ENCODE measurements around the gene ARHGEF9.
"Not testable (repeated sequence)": the region's sequence is repeated elsewhere in the genome, so short reads cannot be mapped to it uniquely, and the experiment has no call there.

The ARHGEF9 gene

GRCh38 chrX:63784902-63785707 is at the start of gene ARHGEF9:
Gene ARHGEF9 (minus strand): TSS chrX:63785214. CDS start chrX:63785145, 69 bp downstream.
- Histone ChIP-seq H3K9ac (ENCODE audit: low read length) (no peak within 1 kb of the TSS), H2AFZ (ENCODE audit: low read length) (no peak within 1 kb of the TSS), H3K4me2 (ENCODE audit: low read length) (no peak within 1 kb of the TSS), H3K27ac (ENCODE audit: low read depth, low read length, poor library complexity, severe bottlenecking) (no peak within 1 kb of the TSS), H3K9me2 (ENCODE audit: low read depth, low read length) (no peaks in the 10 kb centered on the region), H3K27me3 (ENCODE audit: insufficient read depth, low read length) (no peaks in the 10 kb centered on the region), H3K4me3 (ENCODE audit: low read depth, low read length, poor library complexity, severe bottlenecking) (no peak within 1 kb of the TSS), H4K20me1 (ENCODE audit: insufficient read depth, low read length) (no peaks in the 10 kb centered on the region), H3K9me3 (ENCODE audit: low read length) (no peaks in the 10 kb centered on the region), H3K4me1 (ENCODE audit: insufficient read depth, low read length, severe bottlenecking) (no peaks in the 10 kb centered on the region), H3K79me2 (ENCODE audit: insufficient read depth, low read length) (no peaks in the 10 kb centered on the region), H3K36me3 (ENCODE audit: insufficient read depth, low read length) (no peaks in the 10 kb centered on the region), H3F3A (ENCODE audit: insufficient read depth, low read length) (no peaks in the 10 kb centered on the region)
- TF ChIP-seq CTCF (IDR thresholded peaks at IDR 0.05; ENCODE audit: low read length), result no peak
- no peak for TF ChIP-seq EZH2 (IDR thresholded peaks at IDR 0.05; ENCODE audit: borderline replicate concordance, low read length)

- H3K79me2 ChIP-seq (ENCODE audit: insufficient read depth, low read length); H3K4me2 ChIP-seq (ENCODE audit: low read length); H4K20me1 ChIP-seq (ENCODE audit: insufficient read depth, low read length); H3K36me3 ChIP-seq (ENCODE audit: insufficient read depth, low read length); H3K27ac ChIP-seq (ENCODE audit: low read depth, low read length, poor library complexity, severe bottlenecking); H3K4me3 ChIP-seq (ENCODE audit: low read depth, low read length, poor library complexity, severe bottlenecking); H3K9me3 ChIP-seq (ENCODE audit: low read length); H3K9ac ChIP-seq (ENCODE audit: low read length); H2AFZ ChIP-seq (ENCODE audit: low read length); H3K27me3 ChIP-seq (ENCODE audit: insufficient read depth, low read length); H3F3A ChIP-seq (ENCODE audit: insufficient read depth, low read length); H3K9me2 ChIP-seq (ENCODE audit: low read depth, low read length); H3K4me1 ChIP-seq (ENCODE audit: insufficient read depth, low read length, severe bottlenecking): not testable (repeated sequence)
These were observed 40.4 kb upstream of the ARHGEF9 start for GRCh38 chrX:63825446-63825845.

DNA sequence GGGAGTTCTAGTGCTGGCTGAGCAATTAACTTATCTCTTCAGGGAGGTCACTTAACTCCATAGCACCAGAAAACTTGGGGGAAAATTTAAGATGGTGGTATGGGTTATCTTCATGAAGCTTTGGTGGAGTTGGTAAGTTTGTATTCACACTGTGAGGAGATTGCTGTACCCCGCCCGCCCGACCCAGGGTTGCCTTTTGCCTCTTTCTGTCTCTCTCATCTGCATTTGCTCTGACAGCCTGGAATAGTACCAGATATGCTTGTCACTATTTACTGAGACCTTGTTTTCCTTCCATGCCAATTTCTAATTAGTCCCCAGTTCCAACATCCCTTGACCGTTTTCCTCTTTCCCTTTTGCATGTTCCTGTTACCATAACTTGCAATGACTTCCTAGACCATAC is 33.1 kb upstream of the ARHGEF9 start:
- Histone ChIP-seq H3K9me3 (ENCODE audit: low read length) (no peaks in the 10 kb centered on the region), H3K4me3 (ENCODE audit: low read depth, low read length, poor library complexity, severe bottlenecking) (no peak overlapping the region), H3K9ac (ENCODE audit: low read length) (no peak overlapping the region), H3K36me3 (ENCODE audit: insufficient read depth, low read length) (no peaks in the 10 kb centered on the region), H2AFZ (ENCODE audit: low read length) (no peak overlapping the region), H3K27ac (ENCODE audit: low read depth, low read length, poor library complexity, severe bottlenecking) (no peak overlapping the region), H3K9me2 (ENCODE audit: low read depth, low read length) (no peaks in the 10 kb centered on the region), H3K4me2 (ENCODE audit: low read length) (no peak overlapping the region), H3F3A (ENCODE audit: insufficient read depth, low read length) (no peaks in the 10 kb centered on the region), H3K79me2 (ENCODE audit: insufficient read depth, low read length) (no peaks in the 10 kb centered on the region), H3K27me3 (ENCODE audit: insufficient read depth, low read length) (no peaks in the 10 kb centered on the region), H3K4me1 (ENCODE audit: insufficient read depth, low read length, severe bottlenecking) (no peaks in the 10 kb centered on the region), H4K20me1 (ENCODE audit: insufficient read depth, low read length) (no peaks in the 10 kb centered on the region)
- TF ChIP-seq CTCF (IDR thresholded peaks at IDR 0.05; ENCODE audit: low read length) (no peak), EZH2 (IDR thresholded peaks at IDR 0.05; ENCODE audit: borderline replicate concordance, low read length) (no peak)

GRCh38 chrX:63817696-63818095 is 32.7 kb upstream of the ARHGEF9 start:
- no peak overlapping the region for H3K9ac ChIP-seq (ENCODE audit: low read length)
- no peaks in the 10 kb centered on the region for H3K36me3 ChIP-seq (ENCODE audit: insufficient read depth, low read length)
- no peaks in the 10 kb centered on the region for H3K4me1 ChIP-seq (ENCODE audit: insufficient read depth, low read length, severe bottlenecking)
- H3K4me2 ChIP-seq (ENCODE audit: low read length), result no peak overlapping the region
- no peaks in the 10 kb centered on the region for H3K9me2 ChIP-seq (ENCODE audit: low read depth, low read length)
- no peak overlapping the region for H2AFZ ChIP-seq (ENCODE audit: low read length)
- TF ChIP-seq EZH2 (IDR thresholded peaks at IDR 0.05; ENCODE audit: borderline replicate concordance, low read length), result no peak
- no peak for TF ChIP-seq CTCF (IDR thresholded peaks at IDR 0.05; ENCODE audit: low read length)
- no peaks in the 10 kb centered on the region for H3K9me3 ChIP-seq (ENCODE audit: low read length)
- H4K20me1 ChIP-seq (ENCODE audit: insufficient read depth, low read length), result no peaks in the 10 kb centered on the region
- H3K79me2 ChIP-seq (ENCODE audit: insufficient read depth, low read length), result no peaks in the 10 kb centered on the region
- H3K27ac ChIP-seq (ENCODE audit: low read depth, low read length, poor library complexity, severe bottlenecking), result no peak overlapping the region
- H3K27me3 ChIP-seq (ENCODE audit: insufficient read depth, low read length), result no peaks in the 10 kb centered on the region
- H3K4me3 ChIP-seq (ENCODE audit: low read depth, low read length, poor library complexity, severe bottlenecking), result no peak overlapping the region
- H3F3A ChIP-seq (ENCODE audit: insufficient read depth, low read length), result no peaks in the 10 kb centered on the region
